ENCODE results near the gene CAPS.

GRCh38 chr19:5940260-5941208, 26.5 kb downstream of the CAPS start:
- no peak for TF ChIP-seq POLR2A (IDR thresholded peaks at IDR 0.05; ENCODE audit: low read depth, low read length)
- TF ChIP-seq POLR2AphosphoS5 (IDR thresholded peaks at IDR 0.05; ENCODE audit: low read depth, low read length) = no peak
- no peak for TF ChIP-seq TAF1 (IDR thresholded peaks at IDR 0.05; ENCODE audit: borderline replicate concordance, low read depth, low read length)
